GM19468 (cell line): ENCODE results near the gene DUSP7.

Source experiments
- ATAC-seq: cut with Tn5 transposase; IDR thresholded peaks from one replicate; pipeline ENCODE4 v1.9.1; 2021; ENCODE audit warnings: mild to moderate bottlenecking, moderate library complexity, moderate number of reproducible peaks; ENCODE audit not compliant: unreplicated experiment; ENCODE audit errors: extremely low read depth

Gene DUSP7

GRCh38 chr3:52015438-52016228 is 40.7 kb downstream of the DUSP7 start:
- no peak for ATAC-seq

GRCh38 chr3:52014613-52015012 is 41.8 kb downstream of the DUSP7 start:
- no peak for ATAC-seq

- ATAC-seq = no peak
These were observed 42.4 kb downstream of the DUSP7 start for GRCh38 chr3:52013802-52014598.

GRCh38 chr3:52012699-52013098 is 43.7 kb downstream of the DUSP7 start:
- no peak for ATAC-seq

- ATAC-seq = no peak
These were observed 45.9 kb downstream of the DUSP7 start for GRCh38 chr3:52010431-52010830.

DNA sequence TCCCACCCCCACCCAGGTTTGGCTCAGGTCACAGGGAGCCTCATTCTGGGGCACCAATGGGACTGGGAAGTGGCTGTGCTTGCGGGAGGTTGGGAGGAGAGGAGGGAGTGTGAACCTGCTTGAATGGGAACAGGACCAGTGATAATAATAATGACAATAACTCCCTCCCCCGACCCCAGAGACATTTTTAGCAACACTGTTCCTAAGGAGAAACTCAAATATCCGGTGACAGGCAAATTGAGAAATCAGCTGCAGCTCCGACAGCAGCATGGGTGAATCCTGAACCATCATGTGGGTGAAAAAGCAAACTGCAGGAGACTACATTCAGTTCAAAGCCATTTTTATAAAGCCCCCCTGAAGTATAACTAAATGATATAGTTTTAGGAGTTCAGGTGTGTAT is 49.1 kb downstream of the DUSP7 start:
- no peak for ATAC-seq

DNA sequence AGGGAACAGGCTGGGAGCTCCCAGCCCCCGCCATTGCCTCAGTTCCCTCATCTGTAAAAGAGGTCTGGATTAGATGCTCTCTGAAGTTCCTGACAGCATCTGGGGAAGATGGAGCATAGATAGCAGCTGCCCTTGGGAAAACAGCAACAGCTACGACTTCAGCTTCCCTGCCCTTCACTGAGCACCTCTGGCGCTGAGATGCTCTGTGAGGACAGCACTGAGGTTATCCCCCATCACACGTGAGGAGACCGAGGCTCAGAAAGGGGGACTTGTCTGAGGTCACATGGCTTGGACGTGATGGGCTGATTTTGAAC is 49.6 kb downstream of the DUSP7 start:
- ATAC-seq = no peak

DNA sequence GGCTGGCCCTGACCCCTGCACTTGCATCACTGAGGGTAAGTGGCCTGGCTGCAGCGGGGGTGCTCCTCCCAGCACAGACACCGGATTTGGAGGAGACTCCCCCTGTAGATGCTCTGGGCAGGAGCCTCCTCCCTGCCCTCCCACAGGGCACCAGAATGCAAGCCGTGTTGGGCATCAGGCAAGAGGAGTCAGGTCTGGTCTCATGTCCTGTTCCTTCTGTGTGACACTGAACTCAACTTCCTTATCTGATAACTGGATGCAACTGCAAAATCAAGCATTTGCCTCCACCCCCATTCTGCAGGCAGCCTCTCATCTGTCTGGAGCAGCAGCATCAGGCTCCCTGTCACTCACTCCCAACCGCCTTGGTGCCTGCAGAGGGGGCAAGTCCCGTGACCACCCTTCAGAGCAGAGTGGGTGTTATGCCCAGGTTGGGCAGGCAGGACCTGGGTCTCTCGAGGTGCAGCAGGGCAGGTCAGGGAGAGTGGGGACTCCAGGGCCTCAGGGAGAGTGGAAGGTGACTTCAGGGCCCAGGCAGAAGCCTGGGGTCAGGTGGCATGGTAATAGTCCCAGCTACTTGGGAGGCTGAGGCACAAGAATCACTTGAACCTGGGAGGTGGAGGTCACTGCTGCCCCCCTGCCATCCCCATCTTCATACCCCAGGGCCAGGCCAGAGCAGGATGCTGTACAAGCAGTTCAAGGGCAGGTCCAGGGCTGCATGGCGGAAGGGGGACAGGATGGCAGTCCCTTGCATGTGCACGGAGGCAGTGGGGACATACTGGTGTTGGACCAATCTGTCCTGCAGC is 50.2 kb downstream of the DUSP7 start:
- ATAC-seq = no peak

DNA sequence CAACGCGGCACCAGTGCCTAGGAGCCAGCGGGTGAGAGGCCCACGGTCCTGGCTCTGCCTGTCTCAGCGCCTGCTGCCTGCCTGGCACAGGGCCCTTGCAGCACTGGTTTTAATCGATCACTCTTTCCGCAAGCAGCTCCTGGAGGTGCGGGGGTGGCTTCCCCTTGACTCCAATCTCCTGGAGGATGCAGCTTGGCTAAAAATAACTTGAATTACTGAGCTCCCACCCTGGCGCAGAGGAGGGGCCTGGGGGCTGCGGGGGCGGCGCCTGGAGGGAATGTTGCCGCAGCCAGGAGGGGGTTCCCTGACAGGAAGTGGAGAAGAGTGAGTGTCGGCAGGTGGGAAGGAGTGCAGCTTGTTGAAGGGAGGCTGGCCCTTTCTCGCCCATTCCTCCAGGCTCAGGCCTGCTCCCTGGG is 50.8 kb downstream of the DUSP7 start:
- no peak for ATAC-seq

GRCh38 chr3:52004906-52005395 is 51.4 kb downstream of the DUSP7 start:
- ATAC-seq = no peak

DNA sequence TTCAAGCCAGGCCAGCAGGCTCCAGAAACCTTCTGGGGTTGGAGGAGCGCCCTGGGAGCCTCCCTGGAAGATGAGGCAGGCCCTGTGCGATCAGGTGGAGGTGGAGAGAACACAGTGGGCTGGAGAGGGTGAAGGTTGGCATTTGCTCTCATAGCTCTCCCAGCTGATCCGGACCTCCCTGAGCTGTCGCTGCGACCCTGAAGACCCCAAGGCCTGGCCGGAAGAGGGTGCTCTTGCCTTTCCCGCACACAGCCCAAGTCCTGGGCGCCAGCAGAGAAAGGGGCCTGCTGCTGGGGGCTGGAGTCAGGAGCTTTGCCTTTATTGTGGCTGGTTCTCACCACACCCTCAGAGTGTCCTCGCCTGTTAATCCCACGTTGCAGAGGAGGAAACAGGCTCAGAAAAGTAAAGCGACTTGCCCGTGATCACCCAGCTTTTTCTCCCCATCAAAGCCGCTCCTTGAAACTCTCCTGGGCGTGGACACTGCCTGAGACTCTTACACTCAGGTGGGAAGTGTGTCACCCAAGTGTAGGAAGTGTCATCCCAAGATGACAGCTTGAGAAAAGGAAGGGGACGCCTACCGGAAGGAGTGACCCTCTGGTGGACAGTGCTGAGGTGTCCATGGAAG is 52.1 kb downstream of the DUSP7 start:
- no peak for ATAC-seq

- no peak for ATAC-seq
These were observed 53.6 kb downstream of the DUSP7 start for GRCh38 chr3:52002748-52003147.

GRCh38 chr3:52001443-52001974 is 54.9 kb downstream of the DUSP7 start:
- ATAC-seq = no peak

DNA sequence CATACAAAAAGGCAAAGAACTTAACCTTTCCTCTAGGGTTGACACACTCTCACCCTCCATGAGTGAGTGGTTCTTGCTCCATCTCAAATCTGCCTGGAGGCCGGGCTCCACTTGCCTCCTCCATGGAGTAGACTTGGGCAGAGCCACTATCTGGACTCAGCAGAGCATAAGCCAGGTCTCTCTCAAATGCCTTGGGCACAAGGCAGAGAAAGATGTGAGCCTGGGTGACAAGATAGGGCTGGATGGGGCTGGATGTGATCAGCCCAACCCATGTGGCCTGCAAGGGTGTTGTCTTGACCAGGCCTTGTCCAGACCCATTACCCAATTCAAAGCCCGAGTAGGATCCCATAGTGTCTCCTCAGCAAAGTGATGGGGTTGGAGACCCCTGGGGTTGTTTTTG is 56.5 kb downstream of the DUSP7 start:
- ATAC-seq = no peak
